Thyroid gland (tissue), 4 donors: Measurements from ENCODE around the gene MAGIX. TPM values are rescaled to one million over a fixed set of nuclear protein-coding genes. Genes with fewer than 3 reads are reported as not detected.

ENCODE experiments used
- DNase-seq, 2 donors: peaks; one replicate each; pipeline ENCODE4 v3.0.0-alpha.2; 2019
- H3K27ac ChIP-seq, 3 donors: fragments of 200-600 bp; sonication (generic); 1 replicate in 2 of 3; 2 replicates in 1 of 3; pipeline ENCODE4 v1.5.1; 2016 to 2019; ENCODE audit warnings: mild to moderate bottlenecking in 1 of 3, moderate library complexity in 1 of 3
- H3K27me3 ChIP-seq: fragments of 200-600 bp; sonication (generic); one replicate; pipeline ENCODE4 v1.5.1; 2019
- H3K36me3 ChIP-seq, 2 donors: fragments of 200-600 bp; sonication (generic); one replicate each; pipeline ENCODE4 v1.5.1; 2016 to 2019
- H3K4me1 ChIP-seq, 2 donors: fragments of 200-600 bp; sonication (generic); one replicate each; pipeline ENCODE4 v1.5.1; 2017 to 2019
- H3K4me3 ChIP-seq, 3 donors: fragments of 200-600 bp; sonication (generic); replicated peaks in 1 of 3; 1 replicate in 2 of 3; 2 replicates in 1 of 3; pipeline ENCODE4 v1.5.1; 2016; ENCODE audit warnings: mild to moderate bottlenecking in 1 of 3
- H3K9me3 ChIP-seq: fragments of 200-600 bp; sonication (generic); one replicate; pipeline ENCODE4 v1.5.1; 2017
- POLR2A ChIP-seq, 2 donors: fragments of 450-650 bp; IDR thresholded peaks; one replicate each; pipeline ENCODE4 v1.6.1; 2017; ENCODE audit warnings: antibody characterized with exemption in 2 of 2, mild to moderate bottlenecking in 2 of 2, moderate library complexity in 1 of 2
- WGBS, 2 donors: methylation state at CpG; one replicate each; pipeline ENCODE4 v1.1.5; 2017; 5-methylcytosine and 5-hydroxymethylcytosine counted together
- intact Hi-C: fragments of 100-400 bp; cut with DNase I; formaldehyde crosslinking; loops from one replicate; pipeline ENCODE4 v1.15.1; 2023
- total RNA-seq, 4 donors: library from RNA; depleted of rRNA; stranded (reverse); fragments of >200 nt; gene quantifications; one replicate each; pipeline ENCODE4 v1.2.3, GENCODE V29; 2016
- TF ChIP-seq, protein P1 (sequence below), 6 experiments: fragments of 200-600 bp in 3 of 6; fragments of 450-650 bp in 3 of 6; sonication (generic) in 3 of 6; IDR thresholded peaks; one replicate each; pipeline ENCODE4 v1.5.1; 2016 to 2019; ENCODE audit warnings: antibody characterized with exemption in 6 of 6, mild to moderate bottlenecking in 2 of 6, inconsistent platforms in 1 of 6, moderate library complexity in 1 of 6

The MAGIX gene
- total RNA-seq, 4 donors from 2014 or later: 16.5 to 40.9 (median 27.5) TPM

DNA sequence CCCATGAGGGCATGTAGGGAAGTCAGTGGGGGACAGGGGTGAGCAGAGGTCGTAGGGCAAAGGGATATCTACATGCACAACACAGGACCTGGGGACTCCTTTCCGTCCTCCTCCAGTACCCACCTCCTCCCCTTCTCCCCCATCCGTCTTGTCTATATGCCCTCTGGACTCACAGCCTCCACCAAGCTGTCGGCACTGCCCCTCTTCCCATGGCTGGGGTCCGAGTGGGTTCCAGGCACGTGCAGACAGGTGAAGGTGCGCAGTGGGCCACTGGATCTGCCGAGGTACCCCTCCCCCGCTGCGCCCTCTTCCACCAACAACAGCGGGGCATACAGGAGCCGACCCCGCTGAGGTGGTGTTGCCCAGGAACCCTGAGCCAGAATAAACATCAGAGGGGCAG lies 42.9 kb downstream of the MAGIX start:
- H3K9me3 ChIP-seq: no peaks in the 10 kb centered on the region
- intact Hi-C loops: no loop called here
- 77 to 85% methylated on average over 3 to 11 of the region's 13 CpGs for WGBS, 2 donors
- no peaks in the 10 kb centered on the region for H3K4me1 ChIP-seq
- no peak for DNase-seq
- H3K36me3 ChIP-seq: no peaks in the 10 kb centered on the region
- no peak overlapping the region for H3K27ac ChIP-seq
- H3K4me3 ChIP-seq: no peak overlapping the region
- H3K27me3 ChIP-seq: no peaks in the 10 kb centered on the region
- TF ChIP-seq POLR2A (IDR thresholded peaks at IDR 0.05): no peak
- TF ChIP-seq, protein P1, sequence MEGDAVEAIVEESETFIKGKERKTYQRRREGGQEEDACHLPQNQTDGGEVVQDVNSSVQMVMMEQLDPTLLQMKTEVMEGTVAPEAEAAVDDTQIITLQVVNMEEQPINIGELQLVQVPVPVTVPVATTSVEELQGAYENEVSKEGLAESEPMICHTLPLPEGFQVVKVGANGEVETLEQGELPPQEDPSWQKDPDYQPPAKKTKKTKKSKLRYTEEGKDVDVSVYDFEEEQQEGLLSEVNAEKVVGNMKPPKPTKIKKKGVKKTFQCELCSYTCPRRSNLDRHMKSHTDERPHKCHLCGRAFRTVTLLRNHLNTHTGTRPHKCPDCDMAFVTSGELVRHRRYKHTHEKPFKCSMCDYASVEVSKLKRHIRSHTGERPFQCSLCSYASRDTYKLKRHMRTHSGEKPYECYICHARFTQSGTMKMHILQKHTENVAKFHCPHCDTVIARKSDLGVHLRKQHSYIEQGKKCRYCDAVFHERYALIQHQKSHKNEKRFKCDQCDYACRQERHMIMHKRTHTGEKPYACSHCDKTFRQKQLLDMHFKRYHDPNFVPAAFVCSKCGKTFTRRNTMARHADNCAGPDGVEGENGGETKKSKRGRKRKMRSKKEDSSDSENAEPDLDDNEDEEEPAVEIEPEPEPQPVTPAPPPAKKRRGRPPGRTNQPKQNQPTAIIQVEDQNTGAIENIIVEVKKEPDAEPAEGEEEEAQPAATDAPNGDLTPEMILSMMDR (IDR thresholded peaks at IDR 0.05): no peak

DNA sequence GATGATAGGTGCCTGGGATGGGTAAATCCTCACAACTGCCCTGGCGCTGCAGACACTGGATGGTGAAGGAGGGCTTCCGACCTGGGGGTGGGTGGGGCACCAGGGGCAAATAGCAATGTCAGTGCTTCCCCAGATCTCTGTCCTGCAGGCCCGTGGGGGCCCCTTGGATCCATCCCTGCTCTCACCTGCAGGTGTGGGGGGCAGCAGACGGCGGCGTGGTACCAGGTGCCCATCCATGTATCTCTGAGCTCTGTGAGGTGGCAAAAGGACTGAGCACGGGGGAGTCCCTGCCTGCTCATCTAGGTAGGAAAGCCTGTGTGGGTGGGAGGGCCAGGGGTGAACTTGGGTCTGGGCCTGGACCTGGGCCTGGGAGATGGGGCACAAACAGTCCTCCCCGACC lies 44.0 kb downstream of the MAGIX start:
- no peaks in the 10 kb centered on the region for H3K27me3 ChIP-seq
- WGBS, 2 donors: 83 to 90% methylated on average over 2 to 6 of the region's 8 CpGs
- no peaks in the 10 kb centered on the region for H3K36me3 ChIP-seq
- no peak overlapping the region for H3K4me3 ChIP-seq
- no peak for DNase-seq
- H3K27ac ChIP-seq: no peak overlapping the region
- H3K4me1 ChIP-seq: no peaks in the 10 kb centered on the region
- no peaks in the 10 kb centered on the region for H3K9me3 ChIP-seq
- TF ChIP-seq, protein P1 (IDR thresholded peaks at IDR 0.05): no peak
- no peak for TF ChIP-seq POLR2A (IDR thresholded peaks at IDR 0.05)
- intact Hi-C loops: no loop called here

DNA sequence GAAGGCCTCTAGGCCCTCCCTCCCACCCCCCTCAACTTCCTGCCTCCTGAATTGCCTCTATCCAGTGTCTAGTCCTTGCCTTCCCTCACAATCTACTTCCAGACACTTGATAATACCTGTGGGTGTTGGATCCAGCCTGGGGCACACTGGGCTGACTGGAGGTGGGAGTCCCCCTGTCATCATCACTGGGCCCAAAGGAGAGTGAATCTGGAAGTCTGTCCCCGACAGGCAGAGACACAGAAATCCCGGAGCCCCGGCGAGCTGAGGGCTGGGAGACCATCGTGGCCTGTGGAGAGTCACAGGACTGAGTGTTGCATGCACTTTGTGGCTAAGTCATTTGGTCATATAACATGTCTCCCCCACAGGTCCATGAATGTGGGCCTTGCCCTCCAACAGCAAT lies 45.8 kb downstream of the MAGIX start:
- intact Hi-C loops: no loop called here
- 83 to 94% methylated on average over 1 to 5 of the region's 5 CpGs for WGBS, 2 donors
- DNase-seq: no peak
- H3K9me3 ChIP-seq: no peaks in the 10 kb centered on the region
- H3K36me3 ChIP-seq: no peaks in the 10 kb centered on the region
- H3K27me3 ChIP-seq: no peaks in the 10 kb centered on the region
- H3K4me3 ChIP-seq: no peak overlapping the region
- no peak overlapping the region for H3K27ac ChIP-seq
- TF ChIP-seq POLR2A (IDR thresholded peaks at IDR 0.05): no peak
- TF ChIP-seq, protein P1 (IDR thresholded peaks at IDR 0.05): no peak
- no peaks in the 10 kb centered on the region for H3K4me1 ChIP-seq

DNA sequence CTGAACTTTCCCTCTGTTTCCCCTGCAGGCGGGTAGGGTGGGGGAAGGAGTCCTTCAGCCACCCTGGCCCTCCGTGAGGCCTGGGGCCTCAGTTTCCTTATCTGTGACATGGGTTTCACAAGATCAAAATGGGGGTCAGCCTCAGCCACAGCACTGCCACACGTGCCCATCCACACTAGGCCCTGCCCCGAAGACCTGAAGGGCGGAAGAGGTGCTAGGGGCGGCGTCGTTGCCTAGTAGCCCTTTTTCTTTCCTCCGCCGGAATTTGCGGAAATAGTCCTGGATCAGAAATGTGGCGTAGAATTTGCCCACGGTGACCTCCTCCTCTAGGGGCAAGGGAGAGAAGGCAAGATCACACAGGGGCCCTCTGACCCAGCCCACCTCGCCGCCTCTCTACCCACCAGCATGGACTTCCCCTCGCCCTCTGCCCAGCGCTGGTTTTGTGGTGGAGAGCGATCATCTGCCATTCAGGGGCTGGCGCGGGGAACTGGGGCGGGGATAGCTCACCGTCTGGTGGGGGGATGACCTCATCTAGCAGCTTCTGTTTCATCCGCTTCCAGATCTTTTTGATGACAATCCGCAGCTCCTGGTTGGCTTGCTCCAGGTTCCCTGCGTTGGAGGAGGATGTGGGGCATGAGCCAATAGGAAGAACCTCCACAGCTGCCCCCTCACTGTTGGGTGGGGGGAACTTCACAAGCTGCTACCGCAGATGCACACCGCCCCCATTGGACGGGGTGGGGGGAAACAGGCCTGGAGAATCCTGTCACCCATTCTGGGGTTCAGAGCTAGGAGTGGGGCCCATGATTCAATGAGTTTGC lies 47.1 kb downstream of the MAGIX start:
- intact Hi-C loops: no loop called here
- no peak for TF ChIP-seq POLR2A (IDR thresholded peaks at IDR 0.05)
- TF ChIP-seq, protein P1 (IDR thresholded peaks at IDR 0.05): no peak
- no peak overlapping the region for H3K27ac ChIP-seq
- no peaks in the 10 kb centered on the region for H3K27me3 ChIP-seq
- 32 to 33% methylated on average over 20 to 24 of the region's 28 CpGs for WGBS, 2 donors
- no peak for DNase-seq
- H3K4me1 ChIP-seq: no peaks in the 10 kb centered on the region
- H3K9me3 ChIP-seq: no peaks in the 10 kb centered on the region
- no peaks in the 10 kb centered on the region for H3K36me3 ChIP-seq
- no peak overlapping the region for H3K4me3 ChIP-seq

DNA sequence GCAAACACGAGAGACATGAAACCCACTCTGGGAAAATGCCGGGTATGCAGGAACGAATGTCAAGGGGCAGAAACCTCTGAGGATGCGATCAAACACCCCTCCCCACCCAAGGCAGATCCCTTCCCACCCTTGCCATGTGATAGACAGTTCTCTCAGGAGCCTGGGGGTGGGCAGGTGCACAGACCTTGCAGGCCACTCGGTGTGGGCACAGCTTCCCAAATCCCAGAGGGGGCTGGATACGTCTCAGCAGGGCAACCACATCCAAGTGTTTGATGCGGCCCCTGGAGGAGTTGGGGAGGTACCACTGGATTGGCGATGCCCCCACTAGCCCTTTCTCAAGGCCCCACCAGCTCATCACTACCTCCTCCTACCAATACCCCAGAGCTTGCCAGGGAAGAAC lies 47.8 kb downstream of the MAGIX start:
- intact Hi-C loops: no loop called here
- H3K36me3 ChIP-seq: no peaks in the 10 kb centered on the region
- no peak for TF ChIP-seq POLR2A (IDR thresholded peaks at IDR 0.05)
- TF ChIP-seq, protein P1 (IDR thresholded peaks at IDR 0.05): no peak
- no peak overlapping the region for H3K4me3 ChIP-seq
- WGBS, 2 donors: 43 to 49% methylated on average over 3 to 4 of the region's 8 CpGs
- H3K4me1 ChIP-seq: no peaks in the 10 kb centered on the region
- H3K27me3 ChIP-seq: no peaks in the 10 kb centered on the region
- DNase-seq: no peak
- H3K27ac ChIP-seq: no peak overlapping the region
- H3K9me3 ChIP-seq: no peaks in the 10 kb centered on the region
